NCI-H2081 (cell line): ENCODE results near the gene CDK18.
"Not testable (repeated sequence)": the region's sequence is repeated elsewhere in the genome, so short reads cannot be mapped to it uniquely, and the experiment has no call there.

Experiments
- DNase-seq, 2 experiments: peaks; one replicate each; lab custom pipeline; 2025; lab: John Stamatoyannopoulos, UW

The CDK18 gene

GRCh38 chr1:205481218-205481617 lies 23.3 kb upstream of the CDK18 start:
- DNase-seq, result no peak

- DNase-seq, result peak; percentile 15 to 42
These were observed 22.8 kb upstream of the CDK18 start for GRCh38 chr1:205481629-205482151.

DNA sequence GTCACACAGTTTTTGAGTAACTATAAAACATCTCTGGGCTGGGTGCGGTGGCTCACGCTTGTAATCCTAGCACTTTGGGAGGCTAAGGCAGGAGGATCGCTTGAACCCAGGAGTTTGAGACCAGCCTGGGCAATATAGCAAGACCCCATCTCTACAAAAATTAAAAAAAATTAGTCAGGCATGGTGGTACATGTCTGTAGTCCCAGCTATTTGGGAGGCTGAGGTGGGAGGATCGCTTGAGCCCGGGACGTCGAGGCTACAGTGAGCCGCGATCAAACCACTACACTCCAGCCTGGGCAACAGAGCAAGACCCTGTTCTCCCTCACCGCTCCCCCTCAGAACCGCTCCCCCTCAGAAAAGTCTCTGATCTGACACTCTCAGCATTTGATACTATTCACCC lies 21.9 kb upstream of the CDK18 start:
- not testable (repeated sequence) for DNase-seq

DNA sequence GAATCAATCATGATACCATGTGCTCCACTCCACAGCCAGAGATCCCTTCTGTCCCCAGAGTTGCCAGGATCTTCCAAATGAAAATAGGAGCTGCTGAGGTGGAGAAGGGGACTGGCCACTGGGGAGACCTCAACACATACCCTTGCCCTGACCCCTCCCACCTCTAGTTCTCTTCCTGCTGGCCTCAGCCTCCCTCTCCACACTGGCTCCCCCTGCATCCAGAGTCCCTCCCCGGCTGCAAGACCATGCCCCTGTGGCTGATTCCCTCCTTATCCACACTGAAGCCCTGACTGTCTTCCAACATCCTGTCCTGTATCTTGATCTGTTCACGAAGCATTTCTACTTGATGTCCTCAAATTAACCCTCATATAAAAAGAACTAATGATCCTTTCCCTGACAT lies 21.1 kb upstream of the CDK18 start:
- DNase-seq, result no peak

- peak; percentile 76 to 83 for DNase-seq
These were observed 19.2 kb upstream of the CDK18 start for GRCh38 chr1:205484985-205485967.

GRCh38 chr1:205486258-205486657 lies 18.2 kb upstream of the CDK18 start:
- no peak for DNase-seq

DNA sequence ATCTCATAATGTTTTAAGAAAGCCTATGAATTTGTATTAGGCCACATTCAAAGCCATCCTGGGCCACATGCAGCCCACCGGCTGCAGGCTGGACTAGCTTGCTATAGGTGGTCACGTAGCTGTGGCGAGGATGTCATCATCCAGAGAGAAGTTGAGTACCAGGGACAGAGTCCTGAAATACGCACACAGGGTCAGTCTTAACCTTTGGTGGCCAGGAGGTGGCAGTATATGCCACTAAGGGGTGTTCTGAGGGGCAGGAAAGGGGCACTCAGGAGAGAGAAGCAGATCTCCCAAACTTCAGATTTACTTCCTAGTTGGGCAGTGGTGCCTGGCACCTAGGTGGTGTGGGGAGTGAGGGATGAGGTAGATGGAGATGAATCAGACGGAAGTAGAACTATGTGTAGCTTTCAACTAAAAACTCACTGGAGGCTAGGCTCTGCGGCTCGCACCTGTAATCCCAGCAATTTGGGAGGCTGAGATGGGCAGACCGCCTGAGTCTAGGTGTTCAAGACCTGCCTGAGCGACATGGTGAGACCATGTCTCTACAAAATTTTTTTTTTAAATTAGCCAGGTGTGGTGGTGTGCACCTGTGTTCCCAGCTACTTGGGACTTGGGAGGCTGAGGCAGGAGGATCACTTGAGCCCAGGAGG lies 16.3 kb upstream of the CDK18 start:
- peak; percentile 74 to 84 for DNase-seq

- no peak for DNase-seq
These were observed 12.7 kb upstream of the CDK18 start for GRCh38 chr1:205491794-205492193.

DNA sequence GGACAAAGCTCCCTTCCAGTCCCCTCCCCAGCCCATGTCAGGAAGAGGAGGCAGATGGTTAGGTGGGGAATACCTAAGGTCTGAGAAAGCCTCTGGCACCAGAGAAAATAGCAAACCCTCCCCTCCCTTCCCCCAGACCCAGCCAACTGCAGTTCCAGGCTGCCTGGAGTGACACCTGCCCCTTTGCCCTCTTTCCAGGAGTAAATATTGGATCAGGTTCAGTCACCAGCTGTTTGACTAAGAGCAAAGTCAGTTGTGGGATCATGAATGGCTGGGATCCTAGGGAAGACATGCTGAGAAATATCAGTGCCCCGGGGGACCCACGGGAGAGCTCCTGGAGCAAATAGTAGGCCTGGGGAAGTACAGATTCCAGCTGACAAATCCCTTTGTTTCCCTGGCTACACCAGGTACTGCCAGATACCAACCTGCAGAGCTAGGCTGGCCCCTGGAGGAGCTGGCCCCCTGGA lies 12.2 kb upstream of the CDK18 start:
- peak; percentile 76 to 91 for DNase-seq

- DNase-seq, result peak in 1 of 2 experiments; percentile 47
These were observed 11.7 kb upstream of the CDK18 start for GRCh38 chr1:205492774-205493173.

DNA sequence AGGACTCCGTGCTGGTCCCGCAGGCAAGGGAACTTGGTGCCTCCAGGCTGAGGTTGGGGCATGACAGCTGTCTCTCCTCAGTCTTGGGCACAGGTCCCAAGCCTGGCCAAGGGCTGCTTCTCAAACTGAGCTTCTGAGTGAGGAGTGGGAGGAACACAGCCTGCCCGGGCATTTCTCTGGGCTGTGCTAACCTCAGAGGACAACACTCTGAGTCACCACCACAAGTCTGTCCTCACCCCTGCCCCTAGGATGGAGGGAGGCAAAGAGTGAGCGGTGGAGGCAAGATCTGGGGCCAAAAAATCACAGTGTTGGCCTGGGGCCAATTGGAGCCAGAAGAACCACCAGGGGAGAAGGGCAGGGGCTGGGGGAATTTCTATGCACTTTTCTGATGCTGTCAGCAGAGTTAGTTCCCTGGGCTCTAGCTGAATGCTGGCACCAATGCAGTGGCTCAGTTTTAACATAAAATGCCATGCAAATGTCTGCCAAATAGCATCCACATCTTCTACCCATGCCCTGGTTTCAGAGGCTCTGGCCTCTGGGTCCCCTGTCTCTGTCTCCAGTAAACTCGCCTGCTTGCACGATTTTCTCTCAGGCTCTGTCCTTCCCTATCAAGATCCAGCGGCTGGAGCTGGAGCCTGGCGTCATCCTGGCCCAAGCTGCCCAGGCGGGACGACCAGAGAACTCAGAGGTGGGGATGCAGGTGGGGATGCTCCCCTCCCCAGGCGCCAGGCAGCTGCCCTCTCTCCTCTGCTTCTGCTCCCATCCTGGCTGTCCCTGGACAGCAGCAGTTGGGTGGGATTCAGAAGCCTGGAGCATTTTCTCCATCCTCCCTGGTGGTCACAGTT lies 11.0 kb upstream of the CDK18 start:
- peak; percentile 29 to 53 for DNase-seq

- DNase-seq, result no peak
These were observed 10.4 kb upstream of the CDK18 start for GRCh38 chr1:205494115-205494514.

DNA sequence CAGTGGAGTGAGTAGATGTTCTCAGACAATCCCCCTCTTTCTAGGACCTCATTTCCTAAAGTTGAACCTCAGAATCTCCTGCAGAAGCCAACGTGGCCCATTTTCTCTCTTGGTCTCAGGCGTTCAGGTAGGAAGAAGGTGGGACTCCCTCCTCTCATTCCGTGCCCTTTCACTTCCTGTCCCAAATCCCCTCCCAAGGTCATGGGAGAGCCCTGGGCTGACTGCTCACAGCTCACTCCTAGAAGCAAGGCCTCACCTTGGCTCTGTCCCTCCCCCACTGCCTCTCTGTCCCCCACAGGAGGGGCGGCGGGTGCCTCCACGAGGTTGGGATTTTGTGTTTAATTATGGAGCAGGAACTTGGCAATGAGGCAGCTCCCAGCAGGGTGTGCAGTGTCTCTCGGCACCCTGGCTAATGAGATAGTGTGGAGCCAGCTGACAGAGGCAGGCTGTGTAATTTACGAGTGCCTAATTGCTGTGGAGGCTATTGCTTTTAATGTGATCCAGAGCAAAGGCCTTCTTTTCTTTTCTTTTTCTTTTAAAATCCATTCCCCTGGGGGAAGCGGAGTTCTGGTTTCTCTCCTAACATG lies 9.1 kb upstream of the CDK18 start:
- DNase-seq, result peak; percentile 98 to 99

GRCh38 chr1:205496661-205497060 lies 7.8 kb upstream of the CDK18 start:
- DNase-seq, result peak; percentile 11 to 20

DNA sequence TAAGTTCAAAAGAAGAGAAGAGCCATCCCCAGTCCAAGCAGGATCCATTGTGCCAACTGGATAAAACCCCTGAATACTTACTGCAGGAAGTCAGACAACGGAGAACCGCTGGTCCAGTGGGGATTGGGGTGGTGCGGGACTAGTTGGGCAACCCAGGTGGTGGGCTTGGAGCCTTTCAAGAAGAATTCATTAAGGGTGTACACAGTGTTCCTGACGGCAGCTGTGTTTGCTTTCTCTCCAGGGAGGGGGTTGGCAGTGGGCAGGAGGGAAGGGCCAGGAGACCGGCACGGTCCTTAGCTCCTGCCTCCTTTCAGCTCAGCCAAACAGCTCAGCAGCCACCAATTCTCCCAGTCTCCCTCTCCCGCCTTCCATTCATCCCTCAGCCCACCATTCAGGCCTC lies 7.1 kb upstream of the CDK18 start:
- peak; percentile 93 to 97 for DNase-seq

GRCh38 chr1:205499789-205500188 lies 4.7 kb upstream of the CDK18 start:
- no peak for DNase-seq

GRCh38 chr1:205500240-205501233 lies 3.9 kb upstream of the CDK18 start:
- no peak for DNase-seq

- no peak for DNase-seq
These were observed 2.2 kb upstream of the CDK18 start for GRCh38 chr1:205502111-205502810.

GRCh38 chr1:205502992-205503391 lies 1.5 kb upstream of the CDK18 start:
- DNase-seq, result no peak
